CD14-positive monocyte (primary cell): ENCODE results near the gene RNF220. TPM values are rescaled to one million over a fixed set of nuclear protein-coding genes. Genes with fewer than 3 reads are reported as not detected.

ENCODE experiments used
- DNase-seq, 3 donors: peaks; one replicate each; pipeline ENCODE4 v3.0.0-alpha.2; 2011 to 2022
- H2AFZ ChIP-seq: 2 replicates; pipeline ENCODE4 v1.6.0; 2012; ENCODE audit warnings: mild to moderate bottlenecking, low read depth, low read length, inconsistent platforms; ENCODE audit not compliant: insufficient read depth, poor library complexity, severe bottlenecking
- H3K27ac ChIP-seq, 2 donors: 1 replicate in 1 of 2; 2 replicates in 1 of 2; pipeline ENCODE4 v1.5.1; 2012 to 2013; ENCODE audit warnings: low read length in 2 of 2, control low read depth in 1 of 2, inconsistent platforms in 1 of 2, low read depth in 1 of 2, mild to moderate bottlenecking in 1 of 2
- H3K27me3 ChIP-seq, 2 donors: one replicate each; pipeline versions ENCODE4 v1.6.0 to v1.6.1; 2011 to 2013; ENCODE audit warnings: low read length in 2 of 2; ENCODE audit not compliant: control insufficient read depth in 2 of 2, insufficient read depth in 2 of 2
- H3K36me3 ChIP-seq, 2 donors: replicated peaks in 1 of 2; 1 replicate in 1 of 2; 2 replicates in 1 of 2; pipeline versions ENCODE4 v1.5.1 to v1.6.1; 2012 to 2013; ENCODE audit warnings: low read length in 2 of 2, control low read depth in 1 of 2, inconsistent platforms in 1 of 2, mild to moderate bottlenecking in 1 of 2; ENCODE audit not compliant: insufficient read depth in 2 of 2, control insufficient read depth in 1 of 2
- H3K4me1 ChIP-seq, 2 donors: 1 replicate in 1 of 2; 2 replicates in 1 of 2; pipeline versions ENCODE4 v1.5.1 to v1.6.1; 2012 to 2013; ENCODE audit warnings: low read length in 2 of 2, control low read depth in 1 of 2, inconsistent platforms in 1 of 2, mild to moderate bottlenecking in 1 of 2, moderate library complexity in 1 of 2; ENCODE audit not compliant: insufficient read depth in 2 of 2, control insufficient read depth in 1 of 2
- H3K4me2 ChIP-seq: replicated peaks from 2 replicates; pipeline ENCODE3; 2012; ENCODE audit warnings: low read length, moderate library complexity, mild to moderate bottlenecking; ENCODE audit not compliant: poor library complexity, severe bottlenecking; ENCODE audit errors: extremely low read depth
- H3K4me3 ChIP-seq, 3 experiments: fragments of 200-600 bp in 1 of 3; sonication (generic) in 1 of 3; replicated peaks in 1 of 3; 1 replicate in 2 of 3; 2 replicates in 1 of 3; pipeline ENCODE4 v1.5.1; 2011 to 2013; ENCODE audit warnings: low read length in 3 of 3, mild to moderate bottlenecking in 3 of 3, control low read depth in 2 of 3, low read depth in 2 of 3, inconsistent platforms in 1 of 3, moderate library complexity in 1 of 3
- H3K79me2 ChIP-seq: 2 replicates; pipeline ENCODE4 v1.6.0; 2012; ENCODE audit warnings: mild to moderate bottlenecking, control low read depth, inconsistent platforms, low read length, moderate library complexity; ENCODE audit not compliant: insufficient read depth
- H3K9ac ChIP-seq: 2 replicates; pipeline ENCODE4 v1.6.0; 2017; ENCODE audit warnings: low read length, mild to moderate bottlenecking; ENCODE audit not compliant: insufficient read depth, poor library complexity, severe bottlenecking
- H3K9me3 ChIP-seq, 2 donors: replicated peaks in 1 of 2; 1 replicate in 1 of 2; 2 replicates in 1 of 2; pipeline versions ENCODE4 v1.5.1 to v1.6.1; 2012 to 2013; ENCODE audit warnings: low read length in 2 of 2, control low read depth in 1 of 2; ENCODE audit not compliant: control insufficient read depth in 1 of 2, insufficient read depth in 1 of 2
- H4K20me1 ChIP-seq: 2 replicates; pipeline ENCODE4 v1.6.0; 2012; ENCODE audit warnings: mild to moderate bottlenecking, low read length, control low read depth, moderate library complexity; ENCODE audit not compliant: insufficient read depth
- H3K27ac Mint-ChIP-seq, 7 donors: one replicate each; pipeline ENCODE4 v1.8.0; 2020; ENCODE audit warnings: mild to moderate bottlenecking in 7 of 7, mixed read lengths in 7 of 7, moderate library complexity in 6 of 7, inconsistent platforms in 2 of 7
- H3K27me3 Mint-ChIP-seq, 3 donors: one replicate each; pipeline ENCODE4 v1.8.0; 2021 to 2022; ENCODE audit warnings: low read depth in 3 of 3, mild to moderate bottlenecking in 3 of 3, mixed read lengths in 3 of 3, moderate library complexity in 3 of 3, inconsistent platforms in 1 of 3
- H3K36me3 Mint-ChIP-seq, 2 donors: one replicate each; pipeline ENCODE4 v1.8.0; 2020; ENCODE audit warnings: mixed read lengths in 2 of 2, inconsistent platforms in 1 of 2, mild to moderate bottlenecking in 1 of 2
- H3K4me1 Mint-ChIP-seq: one replicate; pipeline ENCODE4 v1.8.0; 2020; ENCODE audit warnings: mild to moderate bottlenecking, mixed read lengths
- H3K4me3 Mint-ChIP-seq, 2 donors: one replicate each; pipeline ENCODE4 v1.8.0; 2020; ENCODE audit warnings: mild to moderate bottlenecking in 2 of 2, mixed read lengths in 2 of 2, moderate library complexity in 1 of 2
- H3K9me3 Mint-ChIP-seq, 7 donors: one replicate each; pipeline ENCODE4 v1.8.0; 2020 to 2022; ENCODE audit warnings: mixed read lengths in 7 of 7, mild to moderate bottlenecking in 6 of 7, moderate library complexity in 6 of 7, inconsistent platforms in 2 of 7
- WGBS: methylation state at CpG from one replicate; pipeline ENCODE4 v1.1.5; 2013; ENCODE audit warnings: missing lambda C conversion rate; ENCODE audit not compliant: insufficient coverage; 5-methylcytosine and 5-hydroxymethylcytosine counted together
- intact Hi-C, 2 donors: fragments of 100-400 bp; cut with micrococcal nuclease; formaldehyde crosslinking; loops; one replicate each; pipeline versions ENCODE4 v1.15.0 to v1.15.1; 2023
- polyA plus RNA-seq, 3 donors: library from polyadenylated mRNA; depleted of rRNA in 1 of 3; unstranded in 2 of 3; stranded (reverse) in 1 of 3; fragments of 300-500 nt in 2 of 3; fragments of >200 nt in 1 of 3; fragmentation: Illumina TruSeq in 2 of 3; gene quantifications; 1 replicate in 2 of 3; 2 replicates in 1 of 3; pipeline ENCODE4 v1.2.3, GENCODE V29; 2012 to 2021
- TF ChIP-seq, protein P1 (sequence below): fragments of 200-600 bp; IDR thresholded peaks from one replicate; pipeline ENCODE4 v1.8.0; 2022; ENCODE audit warnings: antibody characterized with exemption, mild to moderate bottlenecking

Gene RNF220
- polyA plus RNA-seq, 3 donors = 39.4 to 133 (median 49.4) TPM

GRCh38 chr1:44678626-44679025 is 273.6 kb downstream of the RNF220 start:
- no peaks in the 10 kb centered on the region for H3K9me3 ChIP-seq
- H3K4me2 ChIP-seq = no peak overlapping the region
- Mint-ChIP-seq H3K27ac (peak overlapping the region in 1 of 7 donors; percentile 24), H3K9me3 (no peaks in the 10 kb centered on the region), H3K36me3 (peaks cover 3% of the 10 kb centered on the region in 2 donors), H3K4me1 (peaks cover 37% of the 10 kb centered on the region), H3K27me3 (peaks cover 0 to 4% (median 2%) of the 10 kb centered on the region in 3 donors), H3K4me3 (no peak overlapping the region)
- H3K27me3 ChIP-seq = no peaks in the 10 kb centered on the region
- WGBS = 14% methylated on average over 1 of the region's 4 CpGs
- TF ChIP-seq, protein P1, sequence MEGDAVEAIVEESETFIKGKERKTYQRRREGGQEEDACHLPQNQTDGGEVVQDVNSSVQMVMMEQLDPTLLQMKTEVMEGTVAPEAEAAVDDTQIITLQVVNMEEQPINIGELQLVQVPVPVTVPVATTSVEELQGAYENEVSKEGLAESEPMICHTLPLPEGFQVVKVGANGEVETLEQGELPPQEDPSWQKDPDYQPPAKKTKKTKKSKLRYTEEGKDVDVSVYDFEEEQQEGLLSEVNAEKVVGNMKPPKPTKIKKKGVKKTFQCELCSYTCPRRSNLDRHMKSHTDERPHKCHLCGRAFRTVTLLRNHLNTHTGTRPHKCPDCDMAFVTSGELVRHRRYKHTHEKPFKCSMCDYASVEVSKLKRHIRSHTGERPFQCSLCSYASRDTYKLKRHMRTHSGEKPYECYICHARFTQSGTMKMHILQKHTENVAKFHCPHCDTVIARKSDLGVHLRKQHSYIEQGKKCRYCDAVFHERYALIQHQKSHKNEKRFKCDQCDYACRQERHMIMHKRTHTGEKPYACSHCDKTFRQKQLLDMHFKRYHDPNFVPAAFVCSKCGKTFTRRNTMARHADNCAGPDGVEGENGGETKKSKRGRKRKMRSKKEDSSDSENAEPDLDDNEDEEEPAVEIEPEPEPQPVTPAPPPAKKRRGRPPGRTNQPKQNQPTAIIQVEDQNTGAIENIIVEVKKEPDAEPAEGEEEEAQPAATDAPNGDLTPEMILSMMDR = no peak
- intact Hi-C loops = loop anchor here in 1 of 2 donors (10.0 kb wide), 1 partner anchor 46 kb away; no protein-coding TSS in a partner anchor
- no peak overlapping the region for H3K9ac ChIP-seq
- no peaks in the 10 kb centered on the region for H3K36me3 ChIP-seq
- H3K27ac ChIP-seq = no peak overlapping the region
- H3K4me1 ChIP-seq = peaks cover 64 to 69% of the 10 kb centered on the region in 2 donors
- DNase-seq = no peak
- H2AFZ ChIP-seq = no peak overlapping the region
- H3K79me2 ChIP-seq = peaks cover 2% of the 10 kb centered on the region
- no peak overlapping the region for H3K4me3 ChIP-seq
- H4K20me1 ChIP-seq = peaks cover 6% of the 10 kb centered on the region

- Histone ChIP-seq H3K79me2 (no peaks in the 10 kb centered on the region), H3K4me3 (no peak overlapping the region), H3K4me2 (no peak overlapping the region), H3K9me3 (no peaks in the 10 kb centered on the region), H3K36me3 (no peaks in the 10 kb centered on the region), H3K4me1 (peaks cover 67 to 73% of the 10 kb centered on the region in 2 donors), H3K27me3 (no peaks in the 10 kb centered on the region), H2AFZ (no peak overlapping the region), H3K9ac (no peak overlapping the region), H4K20me1 (peaks cover 6% of the 10 kb centered on the region), H3K27ac (no peak overlapping the region)
- H3K36me3 Mint-ChIP-seq = peaks cover 3% of the 10 kb centered on the region in 2 donors
- intact Hi-C loops = loop anchor here in 1 of 2 donors (10.0 kb wide), 1 partner anchor 45 kb away; no protein-coding TSS in a partner anchor
- H3K4me1 Mint-ChIP-seq = peaks cover 42% of the 10 kb centered on the region
- TF ChIP-seq, protein P1 = no peak
- H3K27me3 Mint-ChIP-seq = peaks cover 0 to 4% (median 2%) of the 10 kb centered on the region in 3 donors
- H3K4me3 Mint-ChIP-seq = no peak overlapping the region
- WGBS = 100% methylated on average over 3 of the region's 5 CpGs
- no peak for DNase-seq
- no peak overlapping the region for H3K27ac Mint-ChIP-seq
- no peaks in the 10 kb centered on the region for H3K9me3 Mint-ChIP-seq
Observed at GRCh38 chr1:44679468-44679867, 274.4 kb downstream of the RNF220 start.
